Measurements from ENCODE around the gene HOXB2. TPM values are rescaled to one million over a fixed set of nuclear protein-coding genes. Genes with fewer than 3 reads are reported as not detected.

HOXB2 gene
- total and polyA plus RNA-seq, 9 of the 15 experiments (the other 6 are each of a cell fraction or from before 2014, with no cell fraction given): 2.1 to 97.7 (median 21.2) TPM

DNA sequence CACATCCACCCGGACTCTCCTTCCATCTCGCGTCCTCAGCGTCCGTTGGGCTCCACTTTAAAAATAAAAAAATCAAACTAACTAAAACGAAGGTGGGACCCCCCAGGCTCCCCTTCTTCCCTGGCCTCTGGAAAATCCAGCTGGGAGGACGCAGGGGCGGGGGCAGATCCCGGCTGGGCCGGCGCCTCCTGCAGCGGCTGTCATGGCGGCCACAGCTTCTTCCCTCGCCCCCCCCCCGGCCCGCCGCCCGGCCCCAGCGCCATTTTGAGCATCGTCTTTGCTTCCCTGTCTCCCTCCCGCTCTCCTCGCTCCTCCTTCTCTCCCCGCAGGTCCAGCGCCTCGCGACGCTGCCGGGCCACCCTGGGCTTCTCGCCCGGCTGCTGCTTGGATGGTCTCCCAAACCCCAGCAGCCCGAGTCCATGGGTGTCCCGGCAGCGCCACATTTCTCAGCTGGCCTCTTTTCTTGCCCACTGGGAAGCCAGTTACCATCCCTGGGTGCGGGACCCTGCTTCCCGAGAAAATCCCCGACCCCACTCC, 3.3 kb downstream of the HOXB2 start (continued):
- TF ChIP-seq HNRNPK (IDR thresholded peaks at IDR 0.05; ENCODE audit: low read depth, low read length, poor library complexity, severe bottlenecking) (no peak), MCM3 (IDR thresholded peaks at IDR 0.05) (no peak), HIVEP1 (CRISPR knock-in tag; IDR thresholded peaks at IDR 0.05) (no peak), THRAP3 (IDR thresholded peaks at IDR 0.05; ENCODE audit: borderline replicate concordance) (no peak), E2F3 (CRISPR knock-in tag; IDR thresholded peaks at IDR 0.05) (no peak), MCM2 (IDR thresholded peaks at IDR 0.05; ENCODE audit: low read depth) (no peak), TEAD4 (IDR thresholded peaks at IDR 0.05; ENCODE audit: low read length) (no peak; the same call in 1 of the 2 replicates), TEAD4 (CRISPR knock-in tag; IDR thresholded peaks at IDR 0.05; ENCODE audit: borderline replicate concordance) (no peak), PML (IDR thresholded peaks at IDR 0.05; ENCODE audit: low read length) (0 out of 2 replicates have a peak, but pooled peaks have one; percentile 21)
- TF ChIP-seq, protein P1, sequence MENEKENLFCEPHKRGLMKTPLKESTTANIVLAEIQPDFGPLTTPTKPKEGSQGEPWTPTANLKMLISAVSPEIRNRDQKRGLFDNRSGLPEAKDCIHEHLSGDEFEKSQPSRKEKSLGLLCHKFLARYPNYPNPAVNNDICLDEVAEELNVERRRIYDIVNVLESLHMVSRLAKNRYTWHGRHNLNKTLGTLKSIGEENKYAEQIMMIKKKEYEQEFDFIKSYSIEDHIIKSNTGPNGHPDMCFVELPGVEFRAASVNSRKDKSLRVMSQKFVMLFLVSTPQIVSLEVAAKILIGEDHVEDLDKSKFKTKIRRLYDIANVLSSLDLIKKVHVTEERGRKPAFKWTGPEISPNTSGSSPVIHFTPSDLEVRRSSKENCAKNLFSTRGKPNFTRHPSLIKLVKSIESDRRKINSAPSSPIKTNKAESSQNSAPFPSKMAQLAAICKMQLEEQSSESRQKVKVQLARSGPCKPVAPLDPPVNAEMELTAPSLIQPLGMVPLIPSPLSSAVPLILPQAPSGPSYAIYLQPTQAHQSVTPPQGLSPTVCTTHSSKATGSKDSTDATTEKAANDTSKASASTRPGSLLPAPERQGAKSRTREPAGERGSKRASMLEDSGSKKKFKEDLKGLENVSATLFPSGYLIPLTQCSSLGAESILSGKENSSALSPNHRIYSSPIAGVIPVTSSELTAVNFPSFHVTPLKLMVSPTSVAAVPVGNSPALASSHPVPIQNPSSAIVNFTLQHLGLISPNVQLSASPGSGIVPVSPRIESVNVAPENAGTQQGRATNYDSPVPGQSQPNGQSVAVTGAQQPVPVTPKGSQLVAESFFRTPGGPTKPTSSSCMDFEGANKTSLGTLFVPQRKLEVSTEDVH (IDR thresholded peaks at IDR 0.05; ENCODE audit: low read depth, partially characterized antibody): no peak
- TF ChIP-seq, protein P2, sequence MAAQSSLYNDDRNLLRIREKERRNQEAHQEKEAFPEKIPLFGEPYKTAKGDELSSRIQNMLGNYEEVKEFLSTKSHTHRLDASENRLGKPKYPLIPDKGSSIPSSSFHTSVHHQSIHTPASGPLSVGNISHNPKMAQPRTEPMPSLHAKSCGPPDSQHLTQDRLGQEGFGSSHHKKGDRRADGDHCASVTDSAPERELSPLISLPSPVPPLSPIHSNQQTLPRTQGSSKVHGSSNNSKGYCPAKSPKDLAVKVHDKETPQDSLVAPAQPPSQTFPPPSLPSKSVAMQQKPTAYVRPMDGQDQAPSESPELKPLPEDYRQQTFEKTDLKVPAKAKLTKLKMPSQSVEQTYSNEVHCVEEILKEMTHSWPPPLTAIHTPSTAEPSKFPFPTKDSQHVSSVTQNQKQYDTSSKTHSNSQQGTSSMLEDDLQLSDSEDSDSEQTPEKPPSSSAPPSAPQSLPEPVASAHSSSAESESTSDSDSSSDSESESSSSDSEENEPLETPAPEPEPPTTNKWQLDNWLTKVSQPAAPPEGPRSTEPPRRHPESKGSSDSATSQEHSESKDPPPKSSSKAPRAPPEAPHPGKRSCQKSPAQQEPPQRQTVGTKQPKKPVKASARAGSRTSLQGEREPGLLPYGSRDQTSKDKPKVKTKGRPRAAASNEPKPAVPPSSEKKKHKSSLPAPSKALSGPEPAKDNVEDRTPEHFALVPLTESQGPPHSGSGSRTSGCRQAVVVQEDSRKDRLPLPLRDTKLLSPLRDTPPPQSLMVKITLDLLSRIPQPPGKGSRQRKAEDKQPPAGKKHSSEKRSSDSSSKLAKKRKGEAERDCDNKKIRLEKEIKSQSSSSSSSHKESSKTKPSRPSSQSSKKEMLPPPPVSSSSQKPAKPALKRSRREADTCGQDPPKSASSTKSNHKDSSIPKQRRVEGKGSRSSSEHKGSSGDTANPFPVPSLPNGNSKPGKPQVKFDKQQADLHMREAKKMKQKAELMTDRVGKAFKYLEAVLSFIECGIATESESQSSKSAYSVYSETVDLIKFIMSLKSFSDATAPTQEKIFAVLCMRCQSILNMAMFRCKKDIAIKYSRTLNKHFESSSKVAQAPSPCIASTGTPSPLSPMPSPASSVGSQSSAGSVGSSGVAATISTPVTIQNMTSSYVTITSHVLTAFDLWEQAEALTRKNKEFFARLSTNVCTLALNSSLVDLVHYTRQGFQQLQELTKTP (IDR thresholded peaks at IDR 0.05; ENCODE audit: low read depth in 1 of 2, partially characterized antibody in 2 of 2): no peak
- TF ChIP-seq, protein P3, sequence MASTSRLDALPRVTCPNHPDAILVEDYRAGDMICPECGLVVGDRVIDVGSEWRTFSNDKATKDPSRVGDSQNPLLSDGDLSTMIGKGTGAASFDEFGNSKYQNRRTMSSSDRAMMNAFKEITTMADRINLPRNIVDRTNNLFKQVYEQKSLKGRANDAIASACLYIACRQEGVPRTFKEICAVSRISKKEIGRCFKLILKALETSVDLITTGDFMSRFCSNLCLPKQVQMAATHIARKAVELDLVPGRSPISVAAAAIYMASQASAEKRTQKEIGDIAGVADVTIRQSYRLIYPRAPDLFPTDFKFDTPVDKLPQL (IDR thresholded peaks at IDR 0.05; ENCODE audit: extremely low read depth, insufficient read length): no peak
- TF ChIP-seq, protein P4, sequence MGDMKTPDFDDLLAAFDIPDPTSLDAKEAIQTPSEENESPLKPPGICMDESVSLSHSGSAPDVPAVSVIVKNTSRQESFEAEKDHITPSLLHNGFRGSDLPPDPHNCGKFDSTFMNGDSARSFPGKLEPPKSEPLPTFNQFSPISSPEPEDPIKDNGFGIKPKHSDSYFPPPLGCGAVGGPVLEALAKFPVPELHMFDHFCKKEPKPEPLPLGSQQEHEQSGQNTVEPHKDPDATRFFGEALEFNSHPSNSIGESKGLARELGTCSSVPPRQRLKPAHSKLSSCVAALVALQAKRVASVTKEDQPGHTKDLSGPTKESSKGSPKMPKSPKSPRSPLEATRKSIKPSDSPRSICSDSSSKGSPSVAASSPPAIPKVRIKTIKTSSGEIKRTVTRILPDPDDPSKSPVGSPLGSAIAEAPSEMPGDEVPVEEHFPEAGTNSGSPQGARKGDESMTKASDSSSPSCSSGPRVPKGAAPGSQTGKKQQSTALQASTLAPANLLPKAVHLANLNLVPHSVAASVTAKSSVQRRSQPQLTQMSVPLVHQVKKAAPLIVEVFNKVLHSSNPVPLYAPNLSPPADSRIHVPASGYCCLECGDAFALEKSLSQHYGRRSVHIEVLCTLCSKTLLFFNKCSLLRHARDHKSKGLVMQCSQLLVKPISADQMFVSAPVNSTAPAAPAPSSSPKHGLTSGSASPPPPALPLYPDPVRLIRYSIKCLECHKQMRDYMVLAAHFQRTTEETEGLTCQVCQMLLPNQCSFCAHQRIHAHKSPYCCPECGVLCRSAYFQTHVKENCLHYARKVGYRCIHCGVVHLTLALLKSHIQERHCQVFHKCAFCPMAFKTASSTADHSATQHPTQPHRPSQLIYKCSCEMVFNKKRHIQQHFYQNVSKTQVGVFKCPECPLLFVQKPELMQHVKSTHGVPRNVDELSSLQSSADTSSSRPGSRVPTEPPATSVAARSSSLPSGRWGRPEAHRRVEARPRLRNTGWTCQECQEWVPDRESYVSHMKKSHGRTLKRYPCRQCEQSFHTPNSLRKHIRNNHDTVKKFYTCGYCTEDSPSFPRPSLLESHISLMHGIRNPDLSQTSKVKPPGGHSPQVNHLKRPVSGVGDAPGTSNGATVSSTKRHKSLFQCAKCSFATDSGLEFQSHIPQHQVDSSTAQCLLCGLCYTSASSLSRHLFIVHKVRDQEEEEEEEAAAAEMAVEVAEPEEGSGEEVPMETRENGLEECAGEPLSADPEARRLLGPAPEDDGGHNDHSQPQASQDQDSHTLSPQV (IDR thresholded peaks at IDR 0.05): peak; percentile 35; the same call in 1 of the 2 replicates
